Panc1 (cell line): ENCODE results near the gene LETM1.

Source experiments
- CTCF ChIP-seq: fragments of 450-650 bp; IDR thresholded peaks from 2 replicates; pipeline ENCODE4 v1.5.1; 2017; ENCODE audit warnings: mild to moderate bottlenecking
- POLR2AphosphoS5 ChIP-seq: IDR thresholded peaks from 2 replicates; pipeline ENCODE4 v1.6.1; 2012; ENCODE audit warnings: mild to moderate bottlenecking, low read depth, low read length, moderate library complexity
- TCF7L2 ChIP-seq: IDR thresholded peaks from 2 replicates; pipeline ENCODE4 v1.6.1; 2011; ENCODE audit warnings: mild to moderate bottlenecking, low read depth, low read length, inconsistent platforms

GRCh38 chr4:1763070-1763549 is 92.8 kb downstream of the LETM1 start:
- TF ChIP-seq POLR2AphosphoS5 (no peak), CTCF (no peak; the same call in 1 of the 2 replicates), TCF7L2 (no peak)
